Suprapubic skin (tissue), 4 donors: ENCODE measurements around the gene GALE. TPM values are rescaled to one million over a fixed set of nuclear protein-coding genes. Genes with fewer than 3 reads are reported as not detected.

Experiments
- DNase-seq, 2 donors: peaks; one replicate each; pipeline ENCODE4 v3.0.0-alpha.2; 2019; ENCODE audit warnings: low spot score in 2 of 2
- H3K27ac ChIP-seq: fragments of 200-600 bp; sonication (generic); one replicate; pipeline ENCODE4 v1.5.1; 2019
- H3K27me3 ChIP-seq: fragments of 200-600 bp; sonication (generic); one replicate; pipeline ENCODE4 v1.5.1; 2019
- H3K36me3 ChIP-seq: fragments of 200-600 bp; sonication (generic); one replicate; pipeline ENCODE4 v1.5.1; 2019
- H3K4me1 ChIP-seq: fragments of 200-600 bp; sonication (generic); one replicate; pipeline ENCODE4 v1.5.1; 2019
- H3K4me3 ChIP-seq: fragments of 200-600 bp; sonication (generic); one replicate; pipeline ENCODE4 v1.5.1; 2019; ENCODE audit warnings: mild to moderate bottlenecking
- H3K9me3 ChIP-seq: fragments of 200-600 bp; sonication (generic); one replicate; pipeline ENCODE4 v1.5.1; 2019
- CTCF ChIP-seq, 2 donors: fragments of 200-600 bp in 1 of 2; fragments of 450-650 bp in 1 of 2; sonication (generic) in 1 of 2; IDR thresholded peaks; one replicate each; pipeline ENCODE4 v1.5.1; 2016 to 2019; ENCODE audit warnings: antibody characterized with exemption in 2 of 2, mild to moderate bottlenecking in 1 of 2, moderate library complexity in 1 of 2
- EP300 ChIP-seq: sonication (generic); formaldehyde crosslinking; IDR thresholded peaks from one replicate; pipeline ENCODE4 v1.6.1; 2017; ENCODE audit warnings: antibody characterized with exemption
- POLR2A ChIP-seq, 2 donors: fragments of 450-650 bp; IDR thresholded peaks; one replicate each; pipeline ENCODE4 v1.6.1; 2017; ENCODE audit warnings: antibody characterized with exemption in 2 of 2, mild to moderate bottlenecking in 2 of 2, moderate library complexity in 2 of 2
- POLR2AphosphoS5 ChIP-seq, 3 donors: sonication (generic); formaldehyde crosslinking; IDR thresholded peaks; one replicate each; pipeline ENCODE4 v1.6.1; 2017; ENCODE audit warnings: antibody characterized with exemption in 3 of 3
- WGBS: methylation state at CpG from one replicate; pipeline ENCODE4 v1.1.5; 2018; 5-methylcytosine and 5-hydroxymethylcytosine counted together
- total RNA-seq, 4 donors: library from RNA; depleted of rRNA; stranded (reverse); fragments of >200 nt; gene quantifications; one replicate each; pipeline ENCODE4 v1.1.0, GENCODE V29; 2016

Gene GALE
- total RNA-seq, 4 donors from 2014 or later, result 15.4 to 26.6 (median 16.9) TPM

DNA sequence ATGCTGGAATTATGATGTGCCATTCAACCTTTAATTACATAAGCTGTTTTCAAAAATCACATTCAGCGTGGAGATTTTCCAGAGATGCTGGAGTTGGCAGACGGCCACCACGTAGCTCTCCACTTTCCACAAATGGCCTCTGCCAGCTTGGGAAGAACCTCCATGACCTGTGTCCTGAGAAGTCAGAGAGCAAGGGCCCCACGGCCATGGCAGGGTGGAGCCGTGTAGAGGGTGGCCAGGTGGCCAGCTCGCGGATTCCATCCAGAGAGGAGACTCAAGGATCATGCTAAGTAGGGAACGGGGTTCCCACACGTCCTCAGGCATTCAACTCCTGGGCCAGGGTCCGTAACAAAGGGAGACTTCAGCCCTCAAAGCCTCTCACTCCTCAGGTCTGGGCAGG is 1.3 kb upstream of the GALE start:
- no peaks in the 10 kb centered on the region for H3K27me3 ChIP-seq
- TF ChIP-seq POLR2AphosphoS5 (IDR thresholded peaks at IDR 0.05), result no peak
- no peak for TF ChIP-seq POLR2A (IDR thresholded peaks at IDR 0.05)
- TF ChIP-seq EP300, result no peak
- TF ChIP-seq CTCF (IDR thresholded peaks at IDR 0.05), result no peak
- WGBS, result 20% methylated on average over 5 of the region's 10 CpGs
- no peak for DNase-seq
- H3K36me3 ChIP-seq, result peaks cover 17% of the 10 kb centered on the region
- no peaks in the 10 kb centered on the region for H3K9me3 ChIP-seq
- H3K4me3 ChIP-seq, result peak overlapping the region; percentile 95
- H3K4me1 ChIP-seq, result peaks cover 29% of the 10 kb centered on the region
- peak overlapping the region; percentile 93 for H3K27ac ChIP-seq

DNA sequence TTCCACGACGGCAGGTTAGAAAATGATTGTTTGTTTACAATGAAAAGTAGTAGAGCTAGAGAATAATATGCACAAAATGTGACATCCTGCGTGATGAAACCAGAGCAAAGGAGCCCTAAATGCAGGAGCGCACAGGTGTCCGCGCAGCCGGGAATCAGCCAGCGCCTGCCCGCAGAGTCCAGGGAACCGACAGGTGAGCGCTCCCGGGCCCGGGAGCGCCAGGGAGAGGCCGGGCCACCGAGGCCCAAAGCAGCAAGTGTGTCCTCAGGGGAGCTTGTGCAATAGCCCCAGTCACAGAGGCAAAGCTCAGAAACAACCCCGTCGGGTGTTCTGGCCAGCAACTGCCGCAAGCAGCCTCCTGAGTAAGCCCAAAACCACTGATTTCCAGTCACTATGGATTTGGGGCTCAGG is 789 bp upstream of the GALE start:
- DNase-seq, result no peak
- TF ChIP-seq CTCF (IDR thresholded peaks at IDR 0.05) (no peak), EP300 (no peak), POLR2AphosphoS5 (IDR thresholded peaks at IDR 0.05) (no peak), POLR2A (IDR thresholded peaks at IDR 0.05) (no peak)
- 5% methylated on average over 18 of the region's 19 CpGs for WGBS
- Histone ChIP-seq H3K27me3 (no peaks in the 10 kb centered on the region), H3K4me3 (peak overlapping the region; percentile 95), H3K27ac (peak overlapping the region; percentile 93), H3K9me3 (no peaks in the 10 kb centered on the region), H3K4me1 (peaks cover 32% of the 10 kb centered on the region), H3K36me3 (peaks cover 21% of the 10 kb centered on the region)

- TF ChIP-seq EP300 (no peak), CTCF (IDR thresholded peaks at IDR 0.05) (no peak), POLR2AphosphoS5 (IDR thresholded peaks at IDR 0.05) (peak in 1 of 3 donors; percentile 54)
- H3K4me1 ChIP-seq, result peaks cover 32% of the 10 kb centered on the region
- H3K4me3 ChIP-seq, result peak overlapping the region; percentile 95
- peak in 1 of 2 donors; percentile 81 for DNase-seq
- no peaks in the 10 kb centered on the region for H3K27me3 ChIP-seq
- WGBS, result no CpG with 5 or more reads among the region's 48 CpGs
- peaks cover 35% of the 10 kb centered on the region for H3K36me3 ChIP-seq
- peak overlapping the region; percentile 93 for H3K27ac ChIP-seq
- H3K9me3 ChIP-seq, result no peaks in the 10 kb centered on the region
These were observed 769 bp downstream of the GALE start for GRCh38 chr1:23799570-23800399.

GRCh38 chr1:23799255-23799569 is 1.3 kb downstream of the GALE start:
- Histone ChIP-seq H3K36me3 (peaks cover 40% of the 10 kb centered on the region), H3K4me3 (peak overlapping the region; percentile 95), H3K4me1 (peaks cover 32% of the 10 kb centered on the region), H3K9me3 (no peaks in the 10 kb centered on the region), H3K27ac (peak overlapping the region; percentile 93), H3K27me3 (no peaks in the 10 kb centered on the region)
- no peak for TF ChIP-seq POLR2A (IDR thresholded peaks at IDR 0.05)
- TF ChIP-seq EP300, result no peak
- no peak for TF ChIP-seq POLR2AphosphoS5 (IDR thresholded peaks at IDR 0.05)
- TF ChIP-seq CTCF (IDR thresholded peaks at IDR 0.05), result no peak
- DNase-seq, result no peak
- WGBS, result 55% methylated on average over 6 of the region's 7 CpGs

DNA sequence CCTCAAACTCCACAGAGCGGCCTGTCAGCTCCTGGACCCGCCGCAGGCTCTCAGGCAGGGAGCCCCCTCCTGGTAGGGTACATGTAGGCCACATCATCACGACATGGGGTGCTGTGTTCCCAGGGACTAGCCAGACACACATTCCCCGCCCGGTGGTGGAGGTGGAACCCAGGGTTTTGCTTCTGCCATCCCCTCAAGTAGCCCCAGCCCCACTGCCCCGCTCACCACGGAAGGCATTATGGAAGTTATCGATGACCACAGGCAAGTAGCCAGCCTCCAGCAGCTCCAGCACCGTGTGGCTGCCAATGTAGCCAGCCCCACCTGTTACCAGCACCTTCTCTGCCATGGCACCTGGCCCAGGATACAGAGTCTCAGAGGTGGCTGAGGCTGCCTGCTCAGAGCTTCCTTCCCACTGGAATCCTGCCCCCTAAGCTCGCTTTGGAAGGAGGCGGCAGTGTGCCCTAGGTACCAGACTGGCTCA is 1.9 kb downstream of the GALE start:
- WGBS, result 86% methylated on average over 9 of the region's 12 CpGs
- peaks cover 37% of the 10 kb centered on the region for H3K4me1 ChIP-seq
- H3K4me3 ChIP-seq, result peak overlapping the region; percentile 95
- H3K9me3 ChIP-seq, result no peaks in the 10 kb centered on the region
- DNase-seq, result no peak
- TF ChIP-seq EP300 (no peak), CTCF (IDR thresholded peaks at IDR 0.05) (no peak), POLR2AphosphoS5 (IDR thresholded peaks at IDR 0.05) (no peak), POLR2A (IDR thresholded peaks at IDR 0.05) (no peak)
- peak overlapping the region; percentile 93 for H3K27ac ChIP-seq
- H3K27me3 ChIP-seq, result no peaks in the 10 kb centered on the region
- H3K36me3 ChIP-seq, result peaks cover 45% of the 10 kb centered on the region
